GM04504 (cell line): Measurements from ENCODE around the gene GCC1.
A peak's percentile ranks its signal among the peaks of the same experiment; 100 is the strongest.

Experiments used
- DNase-seq: peaks from one replicate; pipeline ENCODE4 v3.0.0-alpha.2; 2012; ENCODE audit warnings: low read depth

GCC1 gene, protein sequence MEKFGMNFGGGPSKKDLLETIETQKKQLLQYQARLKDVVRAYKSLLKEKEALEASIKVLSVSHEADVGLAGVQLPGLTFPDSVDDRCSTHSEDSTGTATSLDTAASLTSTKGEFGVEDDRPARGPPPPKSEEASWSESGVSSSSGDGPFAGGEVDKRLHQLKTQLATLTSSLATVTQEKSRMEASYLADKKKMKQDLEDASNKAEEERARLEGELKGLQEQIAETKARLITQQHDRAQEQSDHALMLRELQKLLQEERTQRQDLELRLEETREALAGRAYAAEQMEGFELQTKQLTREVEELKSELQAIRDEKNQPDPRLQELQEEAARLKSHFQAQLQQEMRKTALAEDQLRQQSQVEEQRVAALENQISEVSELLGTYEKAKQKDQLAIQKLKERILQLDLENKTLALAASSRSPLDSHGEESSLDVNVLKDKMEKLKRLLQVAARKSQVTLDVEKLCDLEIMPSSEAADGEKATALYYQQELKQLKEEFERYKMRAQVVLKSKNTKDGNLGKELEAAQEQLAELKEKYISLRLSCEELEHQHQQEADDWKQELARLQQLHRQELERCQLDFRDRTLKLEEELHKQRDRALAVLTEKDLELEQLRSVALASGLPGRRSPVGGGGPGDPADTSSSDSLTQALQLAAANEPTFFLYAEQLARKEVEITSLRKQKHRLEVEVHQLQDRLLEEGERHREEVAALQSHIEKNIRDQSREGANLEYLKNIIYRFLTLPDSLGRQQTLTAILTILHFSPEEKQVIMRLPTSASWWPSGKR

DNA sequence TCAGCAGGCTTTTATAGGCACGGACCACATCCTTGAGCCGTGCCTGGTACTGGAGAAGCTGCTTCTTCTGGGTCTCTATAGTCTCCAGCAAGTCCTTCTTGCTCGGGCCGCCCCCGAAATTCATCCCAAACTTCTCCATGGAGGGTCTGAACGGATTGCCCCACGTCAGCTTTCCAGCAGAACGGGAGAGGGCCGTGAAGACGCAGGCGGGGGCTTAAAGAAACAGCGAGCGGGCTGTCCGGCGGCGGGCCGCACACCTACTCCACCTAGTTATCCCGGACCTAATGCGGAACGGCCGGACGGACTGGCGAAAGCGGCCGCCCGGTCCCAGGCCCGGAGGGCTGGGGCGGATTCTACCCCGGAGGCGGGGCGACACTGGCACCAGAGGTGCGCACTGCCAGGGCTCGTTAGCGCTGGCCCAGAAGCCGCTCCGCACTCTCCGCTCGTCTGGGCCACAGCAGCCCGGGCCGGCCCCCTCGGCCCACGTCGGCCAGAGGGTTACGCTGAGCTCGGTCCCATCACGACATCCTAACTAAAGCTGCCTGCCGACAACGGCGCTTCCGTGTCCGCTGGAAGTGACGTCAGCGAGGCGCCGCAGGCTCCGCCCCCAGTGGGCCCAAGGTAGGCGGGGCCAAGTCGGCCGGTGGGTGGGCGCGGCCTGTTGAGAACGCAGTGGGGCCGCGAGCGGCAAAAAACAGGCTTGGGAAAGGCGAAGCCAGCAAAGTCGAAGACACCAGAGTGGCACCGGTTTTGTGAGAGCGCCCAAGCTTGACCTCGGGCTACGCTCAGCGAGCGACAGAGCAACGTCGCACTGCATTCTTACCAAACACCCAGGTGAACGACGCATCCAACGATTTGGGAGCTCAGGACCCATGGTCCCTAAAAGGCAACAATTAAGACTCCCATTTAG lies at the start of gene GCC1:
Gene GCC1, minus strand, starts transcription at position 553 of the 910 bp plus-strand sequence. Its CDS starts 414 bp downstream, at position 139.
- DNase-seq, result peak; percentile 71

DNA sequence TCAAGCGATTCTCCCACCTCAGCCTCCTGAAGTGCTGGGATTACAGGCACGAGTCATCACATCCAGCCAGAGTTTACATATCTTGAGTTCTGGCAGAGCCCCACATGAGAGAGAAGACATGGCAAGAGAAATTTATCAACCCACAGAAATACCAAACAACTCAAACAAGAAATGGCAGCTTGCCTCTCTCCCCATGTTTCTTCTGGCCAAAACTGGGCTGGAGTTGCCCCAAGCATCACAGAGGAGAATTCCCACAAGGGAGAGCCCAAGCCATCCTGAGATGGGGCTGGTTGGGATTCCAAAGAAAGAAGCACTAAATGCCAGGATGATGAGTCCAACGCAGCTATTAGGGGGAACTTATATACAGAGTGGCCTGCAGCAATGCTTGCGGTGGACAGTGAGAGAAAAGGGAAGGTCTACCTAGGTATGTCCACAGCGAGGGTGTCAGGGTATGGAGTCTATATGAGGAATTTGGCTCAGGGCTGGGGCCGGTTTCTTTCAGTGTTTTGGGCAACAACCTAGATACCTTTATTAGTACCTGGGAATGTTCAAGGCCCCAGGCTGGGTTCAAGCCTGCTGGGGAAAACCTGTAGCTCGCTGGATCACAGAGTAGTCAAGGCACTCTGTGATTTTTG lies 47.0 kb upstream of the GCC1 start:
- peak; percentile 71 for DNase-seq

DNA sequence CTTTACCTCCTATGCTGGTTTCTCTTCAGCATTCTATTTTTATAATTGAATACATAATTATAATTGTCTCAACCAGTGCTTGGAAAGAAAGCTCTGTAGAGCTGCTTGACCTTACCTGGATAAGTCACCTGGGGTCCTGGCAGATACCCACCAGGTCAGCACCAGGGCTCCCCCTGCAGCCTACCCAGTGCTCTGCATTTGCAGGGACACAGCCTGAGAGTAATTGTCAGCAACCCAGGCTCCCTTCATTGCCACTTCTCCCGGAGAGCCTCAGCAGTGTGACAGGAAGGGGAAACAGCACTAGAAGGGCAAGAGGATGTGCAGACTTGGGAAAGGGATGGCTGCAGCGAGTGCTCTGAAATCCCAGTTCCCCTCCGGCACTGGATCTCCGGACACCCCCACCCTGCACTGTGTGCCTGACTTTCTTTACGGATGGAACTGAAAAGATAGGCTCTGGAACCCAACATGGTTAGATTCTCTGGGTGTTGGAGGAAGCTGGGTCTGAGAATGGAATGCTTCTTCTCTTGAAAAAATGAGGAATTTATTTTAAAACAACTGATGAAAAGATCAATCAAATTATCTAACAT lies 44.0 kb upstream of the GCC1 start:
- DNase-seq, result no peak

DNA sequence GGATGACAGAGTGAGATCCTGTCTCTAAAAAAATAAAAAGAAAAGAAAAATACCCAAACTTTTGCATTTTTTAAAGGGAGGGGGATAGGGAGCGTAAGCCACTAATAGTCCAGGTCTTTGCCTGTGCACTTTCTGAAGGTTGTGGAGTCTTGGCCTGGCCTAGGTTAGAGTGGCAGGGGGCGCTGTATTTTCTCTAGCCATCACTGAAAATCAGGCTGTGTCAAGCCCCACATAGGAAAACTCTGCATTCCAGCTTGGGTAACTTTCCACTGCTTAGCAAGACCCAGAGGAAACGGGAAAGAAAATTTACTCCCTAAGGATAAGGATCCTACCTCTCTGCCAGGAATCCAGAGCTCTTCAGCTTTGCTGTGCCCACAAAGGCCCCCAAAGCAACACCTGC lies 43.0 kb upstream of the GCC1 start:
- DNase-seq, result no peak

DNA sequence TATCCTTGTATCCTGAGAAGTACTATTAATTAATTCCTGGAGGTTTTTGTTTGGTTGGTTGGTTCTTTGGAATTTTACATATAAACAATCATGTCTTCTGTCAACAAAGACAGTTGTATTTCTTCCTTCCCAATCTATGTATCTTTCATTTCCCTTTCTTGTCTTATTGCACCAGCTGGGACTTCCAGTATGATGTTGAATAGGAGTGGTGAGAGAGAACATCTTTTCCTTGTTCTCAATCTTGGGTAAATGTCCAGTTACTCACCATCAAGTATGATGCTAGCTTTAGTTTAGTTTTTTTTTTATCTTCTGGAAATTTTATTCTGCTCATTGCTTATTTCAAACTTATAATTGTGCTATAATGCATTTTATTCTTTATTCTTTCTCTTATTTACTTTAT lies 39.9 kb upstream of the GCC1 start:
- no peak for DNase-seq

DNA sequence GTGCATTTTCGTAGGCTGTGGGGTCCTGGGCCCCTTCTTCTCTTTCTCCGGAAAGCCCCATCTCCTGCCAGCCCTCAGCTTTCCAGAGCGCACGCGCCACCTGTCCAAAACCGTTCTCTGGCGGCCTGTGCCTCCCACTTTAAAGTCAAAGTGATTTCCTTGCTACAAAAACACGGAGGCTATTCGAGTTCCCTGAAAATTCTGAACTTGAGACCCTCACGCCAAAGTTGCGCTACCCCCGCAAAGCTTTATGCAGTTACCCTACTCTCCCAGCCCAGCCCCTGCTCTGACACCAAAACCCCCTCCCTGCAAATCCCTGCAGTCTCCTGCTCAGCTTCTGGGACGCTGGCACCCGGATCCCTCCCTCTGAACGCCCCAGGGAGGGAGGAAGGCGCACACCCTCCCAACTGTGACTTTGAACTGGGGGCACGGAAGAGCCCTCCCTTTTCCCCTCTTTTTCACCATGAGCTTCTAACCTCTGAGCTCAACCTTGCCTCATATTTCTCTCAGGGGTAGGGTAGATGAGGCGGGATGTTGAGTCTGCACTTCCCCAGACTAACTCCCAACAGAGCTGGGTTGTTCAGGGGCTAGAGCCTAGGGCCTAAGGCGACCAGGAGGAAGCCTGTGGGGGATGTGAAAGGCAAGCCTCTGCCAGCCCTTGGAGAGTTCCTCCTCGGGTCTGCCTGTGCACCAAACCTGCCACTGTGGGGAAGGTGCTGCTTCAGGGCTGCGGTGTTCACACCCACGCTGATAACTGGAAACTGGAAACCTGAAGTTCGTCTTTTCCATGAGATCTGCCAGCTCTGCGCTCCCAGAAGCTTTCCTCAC lies 35.2 kb upstream of the GCC1 start:
- DNase-seq, result no peak

DNA sequence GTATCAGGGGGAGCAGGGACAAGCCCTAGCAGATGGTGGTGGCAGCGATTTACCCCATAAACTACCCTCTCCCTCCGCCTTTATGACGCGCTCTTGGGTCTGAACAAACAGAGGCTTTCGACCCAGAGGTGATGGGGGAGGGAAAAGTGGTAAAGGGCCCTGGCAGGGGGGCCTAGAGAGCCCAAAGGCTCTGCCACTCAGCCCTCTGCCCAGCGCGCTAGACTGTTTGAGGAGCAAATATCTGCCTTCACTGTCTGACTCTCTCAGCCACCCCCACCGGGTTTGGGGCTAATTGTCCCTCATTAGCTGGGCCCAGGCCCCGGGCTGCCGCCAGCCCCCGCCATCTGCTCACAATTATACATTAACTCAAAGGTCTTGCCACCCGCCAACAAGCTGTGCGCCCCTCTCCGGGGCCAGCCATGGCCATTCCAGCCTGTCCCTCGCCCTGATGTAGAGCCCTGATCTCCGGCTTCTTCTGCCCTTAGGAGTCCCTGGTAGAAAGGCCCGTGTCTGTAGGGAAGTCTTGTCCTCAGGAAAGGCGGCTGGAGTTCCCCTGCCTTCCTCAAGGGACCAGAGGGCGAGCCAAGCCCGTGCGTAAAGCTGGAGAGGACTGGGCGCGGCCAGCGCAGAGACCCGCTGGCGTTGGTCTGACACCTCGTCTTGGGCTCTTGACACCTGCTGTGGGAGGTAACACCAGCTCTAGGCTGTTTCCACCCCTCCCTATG lies 34.4 kb upstream of the GCC1 start:
- DNase-seq, result no peak

DNA sequence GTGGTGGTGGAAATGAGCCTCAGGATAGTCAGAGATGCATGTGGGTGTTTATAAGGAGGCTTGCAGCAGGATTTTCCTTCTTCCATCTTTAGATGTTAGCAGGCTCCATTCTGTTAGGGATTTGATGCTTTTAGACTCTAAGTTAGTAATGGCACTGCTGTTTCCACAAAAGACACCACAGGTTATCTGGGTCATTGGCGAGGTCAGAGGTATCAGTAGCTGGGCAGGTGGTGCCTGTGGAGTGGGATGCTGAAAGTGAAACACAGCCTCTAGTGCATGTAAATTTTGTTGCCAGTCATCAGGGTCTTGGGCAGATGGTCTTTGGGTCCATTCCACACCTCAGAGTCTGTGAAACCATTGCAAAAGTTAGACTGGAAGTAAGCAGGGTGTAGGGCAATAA lies 33.4 kb upstream of the GCC1 start:
- DNase-seq, result no peak

DNA sequence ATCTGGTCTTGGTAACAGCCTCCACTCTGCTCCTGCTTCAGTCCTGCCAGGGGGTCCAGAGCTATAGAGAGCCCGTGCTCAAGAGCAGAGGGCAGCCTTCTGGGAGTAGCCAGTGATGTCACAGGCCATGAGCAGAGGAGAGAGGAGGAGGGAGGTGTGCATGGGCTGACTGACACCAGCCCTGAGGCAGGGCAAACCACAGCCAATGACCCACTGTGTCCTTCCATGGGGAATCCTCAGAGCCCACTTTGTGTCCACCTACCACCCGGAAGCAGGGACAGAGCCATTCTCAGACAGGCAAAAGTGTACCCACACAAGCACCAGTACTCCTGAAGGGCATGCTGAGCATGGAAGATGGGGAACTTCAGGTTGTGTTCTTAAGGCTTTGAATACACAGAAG lies 32.6 kb upstream of the GCC1 start, which contains the start of gene PAX4:
Gene PAX4, minus strand, starts transcription at position 101 of the 400 bp plus-strand sequence. CDS start 2,214 bp downstream, outside the sequence.
- no peak for DNase-seq

DNA sequence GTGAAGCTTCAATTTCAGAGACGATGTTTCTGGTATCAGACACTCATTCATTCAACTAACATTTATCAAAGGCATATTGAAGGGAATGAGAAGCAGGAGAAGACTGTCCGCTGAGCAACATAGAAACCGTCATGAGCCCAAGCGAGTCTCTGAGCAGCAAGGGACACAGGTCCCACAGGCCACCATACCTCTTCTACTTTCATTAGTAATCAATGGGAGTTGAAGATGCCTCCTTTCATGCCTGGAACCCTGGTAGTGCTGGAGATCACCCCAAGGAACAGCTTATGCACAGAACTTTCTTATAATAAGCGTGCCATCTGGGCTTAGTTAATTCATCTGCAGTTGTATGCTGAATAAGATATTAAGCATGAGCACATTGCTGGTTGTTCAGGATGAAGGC lies 31.3 kb upstream of the GCC1 start:
- DNase-seq, result no peak

DNA sequence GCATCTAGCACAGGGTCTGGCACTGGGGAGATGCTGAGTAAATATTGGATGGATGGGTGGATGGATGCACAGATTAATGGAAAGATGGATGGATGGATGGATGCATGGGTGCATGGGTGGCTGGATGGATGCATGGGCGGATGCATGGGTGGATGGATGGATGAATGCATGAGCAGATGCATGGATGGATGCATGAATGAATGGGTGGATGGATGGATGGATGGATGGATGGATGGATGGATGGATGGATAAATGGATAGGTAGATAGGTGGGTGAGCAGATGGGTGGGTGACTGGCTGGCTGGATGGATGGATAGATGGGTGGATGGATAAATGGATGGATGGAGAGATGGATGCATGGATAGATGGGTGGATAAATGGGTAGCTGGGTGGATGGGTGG lies 26.9 kb upstream of the GCC1 start:
- no peak for DNase-seq

DNA sequence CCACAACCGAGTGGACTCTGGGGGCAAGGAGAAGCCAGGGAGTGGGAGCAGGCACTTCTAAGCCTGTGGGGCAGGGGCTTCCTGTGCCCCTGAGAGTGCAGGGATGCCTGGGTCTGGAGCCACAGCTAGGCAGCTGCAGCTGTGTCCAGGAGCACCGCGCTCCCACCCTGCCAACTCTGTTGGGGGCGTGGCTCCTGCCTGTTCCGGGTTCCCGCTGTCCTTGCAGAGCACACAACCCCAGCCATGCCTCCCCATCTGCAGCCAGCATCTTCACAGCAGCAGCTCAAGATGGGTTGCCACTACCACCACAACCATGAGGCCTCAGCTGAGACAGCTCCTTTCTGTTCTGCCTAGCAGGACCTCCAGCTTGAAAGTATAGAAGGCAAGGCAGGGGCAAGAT lies 23.9 kb upstream of the GCC1 start:
- no peak for DNase-seq

DNA sequence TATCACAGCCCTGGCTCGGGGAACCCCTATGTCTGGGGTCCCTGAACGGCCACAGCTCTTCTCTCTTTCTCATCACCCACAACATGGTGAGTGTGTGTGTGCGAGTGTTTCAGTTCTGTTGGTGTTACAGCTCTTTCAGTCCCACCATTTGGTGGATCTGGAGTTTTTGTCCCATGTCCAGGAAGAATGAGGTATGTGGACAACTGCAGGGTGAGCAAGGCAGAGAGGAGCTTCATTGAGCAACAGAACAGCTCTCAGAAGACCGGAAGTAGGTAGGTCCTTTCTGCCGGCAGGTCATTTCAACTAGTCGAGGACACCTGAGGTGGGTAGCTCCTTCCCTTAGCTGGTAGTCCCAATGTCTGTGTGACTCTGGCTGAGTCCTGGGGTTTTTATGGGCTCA lies 23.1 kb upstream of the GCC1 start:
- no peak for DNase-seq

DNA sequence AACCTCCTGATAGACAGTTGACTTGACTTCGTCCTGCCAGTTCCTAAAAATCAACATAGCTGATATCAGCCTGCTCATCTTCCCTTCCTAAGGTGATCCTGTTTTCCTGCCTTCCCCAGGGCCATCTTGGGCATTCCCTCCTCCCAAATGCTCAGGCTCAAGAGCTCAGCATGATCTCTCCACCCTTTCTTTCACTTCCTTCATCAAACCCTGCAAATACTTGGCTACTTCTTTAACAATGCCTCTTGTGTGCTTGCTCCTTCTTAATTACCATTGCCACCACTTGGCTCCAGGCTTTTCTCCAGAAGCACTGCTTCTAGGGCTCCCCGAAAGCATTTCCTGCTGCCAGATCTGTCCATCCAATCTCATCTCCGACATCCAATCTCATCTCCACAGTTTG lies 15.5 kb upstream of the GCC1 start:
- no peak for DNase-seq

DNA sequence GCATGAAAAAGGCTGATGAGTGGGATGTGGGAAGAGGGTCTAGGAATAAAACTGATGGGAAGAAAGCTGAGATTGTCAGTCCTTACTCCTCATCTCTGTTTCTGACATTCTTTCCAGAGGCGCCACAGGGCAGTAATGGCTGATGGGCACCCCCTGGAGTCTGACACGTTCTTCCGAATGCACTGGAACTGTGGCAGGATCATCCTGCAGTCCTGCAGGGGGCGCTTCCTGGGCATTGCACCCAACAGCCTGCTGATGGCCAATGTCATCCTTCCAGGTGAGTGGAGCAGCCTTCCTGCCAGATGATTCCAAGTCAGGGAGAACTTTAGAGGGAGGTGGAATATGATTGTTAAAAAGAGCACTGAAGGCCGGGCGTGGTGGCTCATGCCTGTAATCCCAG lies 12.9 kb upstream of the GCC1 start:
- DNase-seq, result no peak

DNA sequence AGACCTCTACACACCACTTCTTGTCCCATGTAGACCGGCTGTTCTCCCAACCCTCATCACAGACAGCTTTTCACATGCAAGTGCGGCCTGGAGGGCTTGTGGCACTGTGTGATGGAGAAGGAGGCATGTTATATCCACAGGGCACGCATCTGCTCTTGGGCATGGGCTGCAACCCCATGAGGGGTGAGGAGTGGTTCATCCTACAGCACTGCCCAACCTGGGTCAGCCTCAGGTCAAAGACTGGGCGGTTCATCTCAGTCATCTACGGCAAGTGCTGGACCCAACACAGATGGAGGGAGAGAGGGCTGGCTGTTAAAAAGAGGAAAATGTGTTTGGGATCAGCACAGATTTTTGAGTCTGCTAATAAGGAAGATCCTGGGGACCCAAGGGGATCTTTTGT lies 10.3 kb upstream of the GCC1 start:
- no peak for DNase-seq

DNA sequence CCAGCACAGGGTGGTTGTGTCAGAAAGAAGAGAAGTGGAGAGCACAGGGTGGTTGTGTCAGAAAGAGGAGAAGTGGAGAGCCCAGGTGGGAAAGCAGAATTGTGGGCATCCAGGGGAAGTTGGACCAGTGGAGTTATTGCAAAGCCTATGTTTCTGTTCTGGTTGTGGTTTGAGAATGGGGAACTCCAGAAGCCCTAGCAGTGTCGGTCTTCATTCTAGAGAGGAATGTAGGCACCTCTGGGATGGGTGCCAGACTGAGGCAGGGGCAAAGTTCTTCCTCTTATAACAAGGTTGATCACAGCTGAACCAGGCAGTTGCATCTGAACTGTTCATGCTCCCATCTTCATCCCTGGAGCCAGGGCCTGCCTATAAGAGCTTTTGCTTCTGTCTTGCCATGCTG lies 9.1 kb upstream of the GCC1 start:
- DNase-seq, result no peak

DNA sequence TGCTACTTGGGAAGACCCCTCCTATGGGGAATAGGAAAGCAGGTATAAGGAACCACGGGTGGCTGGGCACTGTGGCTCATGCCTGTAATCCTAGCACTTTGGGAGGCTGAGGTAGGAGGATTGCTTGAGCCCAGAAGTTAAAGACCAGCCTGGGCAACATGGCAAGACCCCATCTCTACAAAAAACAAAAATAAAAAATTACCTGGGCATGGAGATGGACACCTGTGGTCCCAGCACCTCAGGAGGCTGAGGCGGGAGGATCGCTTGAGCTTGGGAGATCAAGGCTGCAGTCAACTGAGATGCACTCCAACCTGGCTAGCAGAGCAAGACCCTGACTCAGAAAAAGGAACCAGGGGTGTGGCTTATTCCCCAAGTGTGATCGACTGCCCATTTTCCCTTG lies 7.2 kb upstream of the GCC1 start:
- no peak for DNase-seq

DNA sequence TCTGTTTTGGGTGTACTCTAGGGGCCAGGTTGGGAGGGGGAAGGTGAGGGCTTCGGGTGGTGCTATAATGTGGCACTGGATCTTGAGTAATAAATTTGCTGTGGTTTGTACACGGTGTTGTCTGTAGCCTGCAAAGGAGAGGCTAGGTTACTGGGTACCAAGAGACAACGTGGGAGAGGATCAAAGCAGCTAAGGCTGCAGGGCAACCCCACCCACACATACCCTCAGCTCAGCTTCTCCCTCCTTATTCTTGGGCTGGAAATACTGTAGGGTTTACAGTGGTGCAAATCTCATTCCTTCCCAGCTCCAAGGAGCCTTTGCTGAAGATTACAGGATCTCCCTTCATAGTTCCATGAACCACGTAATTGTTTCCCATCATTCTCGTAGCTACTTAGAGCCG lies 6.2 kb upstream of the GCC1 start:
- no peak for DNase-seq

DNA sequence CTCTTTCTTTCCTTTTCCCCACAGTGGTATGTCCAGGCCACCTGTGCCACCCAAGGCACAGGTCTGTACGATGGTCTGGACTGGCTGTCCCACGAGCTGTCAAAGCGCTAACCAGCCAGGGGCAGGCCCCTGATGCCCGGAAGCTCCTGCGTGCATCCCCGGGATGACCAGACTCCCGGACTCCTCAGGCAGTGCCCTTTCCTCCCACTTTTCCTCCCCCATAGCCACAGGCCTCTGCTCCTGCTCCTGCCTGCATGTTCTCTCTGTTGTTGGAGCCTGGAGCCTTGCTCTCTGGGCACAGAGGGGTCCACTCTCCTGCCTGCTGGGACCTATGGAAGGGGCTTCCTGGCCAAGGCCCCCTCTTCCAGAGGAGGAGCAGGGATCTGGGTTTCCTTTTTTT lies 5.8 kb upstream of the GCC1 start:
- no peak for DNase-seq
